ENCODE results near the gene ATP6V0A1.
A peak's percentile ranks its signal among the peaks of the same experiment; 100 is the strongest.
"Not testable (repeated sequence)": the region's sequence is repeated elsewhere in the genome, so short reads cannot be mapped to it uniquely, and the experiment has no call there.

The ATP6V0A1 gene

GRCh38 chr17:42520540-42520951 is 61.9 kb downstream of the ATP6V0A1 start:
- DNase-seq = no peak

GRCh38 chr17:42521036-42521435 is 62.4 kb downstream of the ATP6V0A1 start:
- DNase-seq = no peak

- DNase-seq = no peak
Measured at GRCh38 chr17:42521666-42522262, 63.1 kb downstream of the ATP6V0A1 start.

- no peak for DNase-seq
Measured at GRCh38 chr17:42522263-42522790, 63.6 kb downstream of the ATP6V0A1 start.

GRCh38 chr17:42522798-42523278 is 64.2 kb downstream of the ATP6V0A1 start:
- DNase-seq = no peak

- no peak for DNase-seq
Measured at GRCh38 chr17:42525221-42525620, 66.5 kb downstream of the ATP6V0A1 start.

GRCh38 chr17:42526031-42526444 is 67.4 kb downstream of the ATP6V0A1 start:
- no peak for DNase-seq

GRCh38 chr17:42527932-42528331 is 69.3 kb downstream of the ATP6V0A1 start:
- DNase-seq = no peak

GRCh38 chr17:42529061-42529460 is 70.4 kb downstream of the ATP6V0A1 start:
- no peak for DNase-seq

- DNase-seq = no peak
Measured at GRCh38 chr17:42530952-42531454, 72.3 kb downstream of the ATP6V0A1 start.

GRCh38 chr17:42531455-42532354 is 73.0 kb downstream of the ATP6V0A1 start:
- DNase-seq = peak; percentile 77

- no peak for DNase-seq
Measured at GRCh38 chr17:42535155-42536047, 76.7 kb downstream of the ATP6V0A1 start.

GRCh38 chr17:42536048-42536371 is 77.3 kb downstream of the ATP6V0A1 start, which contains the start of gene NAGLU:
TSS of gene NAGLU (plus strand) at chr17:42536241. CDS start at chr17:42536273, 32 bp downstream.
- DNase-seq = peak; percentile 87

GRCh38 chr17:42536372-42537155 is 77.9 kb downstream of the ATP6V0A1 start:
- DNase-seq = peak; percentile 72

- DNase-seq = no peak
Measured at GRCh38 chr17:42537156-42537805, 78.6 kb downstream of the ATP6V0A1 start.

- no peak for DNase-seq
Measured at GRCh38 chr17:42537826-42538451, 79.3 kb downstream of the ATP6V0A1 start.

GRCh38 chr17:42538482-42538881 is 79.8 kb downstream of the ATP6V0A1 start:
- DNase-seq = no peak

GRCh38 chr17:42540558-42540957 is 81.9 kb downstream of the ATP6V0A1 start:
- DNase-seq = not testable (repeated sequence)

- no peak for DNase-seq
Measured at GRCh38 chr17:42541041-42541833, 82.6 kb downstream of the ATP6V0A1 start.
